ENCODE measurements around the gene GALNT16. TPM values are rescaled to one million over a fixed set of nuclear protein-coding genes. Genes with fewer than 3 reads are reported as not detected.

The GALNT16 gene
- total RNA-seq, 1 donor from 2014 or later = 8.2 TPM

GRCh38 chr14:69237584-69237983 is 22.4 kb upstream of the GALNT16 start:
- TF ChIP-seq, protein P1, sequence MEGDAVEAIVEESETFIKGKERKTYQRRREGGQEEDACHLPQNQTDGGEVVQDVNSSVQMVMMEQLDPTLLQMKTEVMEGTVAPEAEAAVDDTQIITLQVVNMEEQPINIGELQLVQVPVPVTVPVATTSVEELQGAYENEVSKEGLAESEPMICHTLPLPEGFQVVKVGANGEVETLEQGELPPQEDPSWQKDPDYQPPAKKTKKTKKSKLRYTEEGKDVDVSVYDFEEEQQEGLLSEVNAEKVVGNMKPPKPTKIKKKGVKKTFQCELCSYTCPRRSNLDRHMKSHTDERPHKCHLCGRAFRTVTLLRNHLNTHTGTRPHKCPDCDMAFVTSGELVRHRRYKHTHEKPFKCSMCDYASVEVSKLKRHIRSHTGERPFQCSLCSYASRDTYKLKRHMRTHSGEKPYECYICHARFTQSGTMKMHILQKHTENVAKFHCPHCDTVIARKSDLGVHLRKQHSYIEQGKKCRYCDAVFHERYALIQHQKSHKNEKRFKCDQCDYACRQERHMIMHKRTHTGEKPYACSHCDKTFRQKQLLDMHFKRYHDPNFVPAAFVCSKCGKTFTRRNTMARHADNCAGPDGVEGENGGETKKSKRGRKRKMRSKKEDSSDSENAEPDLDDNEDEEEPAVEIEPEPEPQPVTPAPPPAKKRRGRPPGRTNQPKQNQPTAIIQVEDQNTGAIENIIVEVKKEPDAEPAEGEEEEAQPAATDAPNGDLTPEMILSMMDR (IDR thresholded peaks at IDR 0.05; ENCODE audit: unreplicated experiment) = no peak
- H3K36me3 Mint-ChIP-seq = peaks cover 38% of the 10 kb centered on the region
- DNase-seq (ENCODE audit: low spot score in 2 of 2, unreplicated experiment in 2 of 2) = no peak

GRCh38 chr14:69238883-69239282 is 21.1 kb upstream of the GALNT16 start:
- Mint-ChIP-seq H3K27ac (no peak overlapping the region), H3K36me3 (peaks cover 35% of the 10 kb centered on the region)
- DNase-seq (ENCODE audit: low spot score in 2 of 2, unreplicated experiment in 2 of 2) = no peak

More at GRCh38 chr14:69237584-69237983, 22.4 kb upstream of the GALNT16 start:
- Mint-ChIP-seq H3K27me3 (ENCODE audit: low read depth) (no peaks in the 10 kb centered on the region), H3K4me3 (no peak overlapping the region), H3K4me1 (no peaks in the 10 kb centered on the region), H3K27ac (no peak overlapping the region), H3K9me3 (no peaks in the 10 kb centered on the region)

GRCh38 chr14:69240527-69241173 is 19.3 kb upstream of the GALNT16 start:
- Mint-ChIP-seq H3K36me3 (peaks cover 22% of the 10 kb centered on the region), H3K4me3 (no peak overlapping the region), H3K9me3 (no peaks in the 10 kb centered on the region), H3K27me3 (ENCODE audit: low read depth) (no peaks in the 10 kb centered on the region), H3K27ac (no peak overlapping the region), H3K4me1 (peaks cover 4% of the 10 kb centered on the region)
- no peak for DNase-seq (ENCODE audit: low spot score in 2 of 2, unreplicated experiment in 2 of 2)
- TF ChIP-seq, protein P1 (IDR thresholded peaks at IDR 0.05; ENCODE audit: unreplicated experiment) = no peak

More at GRCh38 chr14:69238883-69239282, 21.1 kb upstream of the GALNT16 start:
- Mint-ChIP-seq H3K9me3 (no peaks in the 10 kb centered on the region), H3K4me1 (peaks cover 4% of the 10 kb centered on the region), H3K27me3 (ENCODE audit: low read depth) (no peaks in the 10 kb centered on the region), H3K4me3 (no peak overlapping the region)
- TF ChIP-seq, protein P1 (IDR thresholded peaks at IDR 0.05; ENCODE audit: unreplicated experiment) = no peak

DNA sequence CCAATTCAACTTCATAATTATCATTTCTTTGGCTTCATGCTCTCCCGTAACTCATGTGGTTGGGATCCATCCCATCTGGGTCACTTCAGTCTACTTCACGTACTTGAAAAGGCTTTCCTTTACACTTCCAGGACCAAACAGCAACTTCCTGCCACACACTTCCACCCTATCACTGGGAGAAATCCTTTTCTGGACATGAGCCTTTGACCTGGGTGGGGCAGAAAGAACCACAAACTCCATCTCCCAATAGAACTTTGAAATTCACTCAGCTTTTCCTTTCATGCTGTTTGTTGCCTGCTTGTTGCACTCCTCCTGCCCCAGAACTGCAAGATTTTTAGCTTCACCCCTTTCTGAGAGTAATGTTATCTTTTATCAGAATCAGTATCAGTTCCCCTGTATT is 18.4 kb upstream of the GALNT16 start:
- no peak for DNase-seq (ENCODE audit: low spot score in 2 of 2, unreplicated experiment in 2 of 2)
- TF ChIP-seq, protein P1 (IDR thresholded peaks at IDR 0.05; ENCODE audit: unreplicated experiment) = no peak
- Mint-ChIP-seq H3K27ac (no peak overlapping the region), H3K9me3 (no peaks in the 10 kb centered on the region), H3K36me3 (peaks cover 18% of the 10 kb centered on the region), H3K4me3 (no peak overlapping the region), H3K4me1 (peaks cover 4% of the 10 kb centered on the region), H3K27me3 (ENCODE audit: low read depth) (no peaks in the 10 kb centered on the region)

DNA sequence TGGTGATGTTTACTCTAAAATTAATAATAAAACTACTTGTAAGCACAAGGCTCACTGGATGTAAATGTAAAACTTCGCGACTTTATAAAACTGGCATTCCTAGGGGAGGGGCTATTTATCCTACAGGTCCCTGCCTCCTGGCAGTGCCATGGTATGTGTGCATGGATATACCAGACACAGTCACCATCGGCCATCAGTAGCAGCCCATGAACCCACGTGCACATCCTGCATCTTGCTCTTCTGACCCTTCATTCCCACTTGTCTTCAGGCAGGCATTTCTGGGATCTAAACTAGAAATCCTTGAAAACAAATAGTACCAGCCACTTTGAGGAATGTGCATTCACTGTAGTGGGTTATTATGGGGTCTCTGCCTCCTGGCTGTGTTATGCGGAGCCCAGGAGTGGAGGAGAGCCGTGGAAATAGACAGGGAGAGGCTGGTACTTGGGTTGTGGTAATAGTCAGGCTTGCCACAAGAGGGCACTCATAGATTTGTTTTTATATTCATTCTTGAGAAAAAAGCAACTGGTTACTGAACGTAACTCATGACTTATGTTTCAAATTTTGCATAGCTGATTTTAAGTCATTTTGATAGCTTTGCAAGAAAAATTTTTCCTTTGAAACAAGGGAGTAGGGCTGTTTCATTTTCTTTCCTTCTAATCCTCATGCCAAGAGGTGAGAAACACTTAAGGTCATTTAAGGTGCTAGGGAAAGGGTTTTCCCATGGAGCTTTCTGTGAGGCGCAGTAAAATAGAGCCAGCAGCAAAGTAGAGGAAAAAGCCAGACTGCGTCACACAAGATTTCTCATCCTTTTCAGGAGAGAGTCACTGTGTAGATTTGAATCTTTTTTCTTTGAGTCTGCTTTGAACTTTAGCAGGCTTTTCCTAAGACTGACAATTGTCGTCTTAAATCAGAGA is 17.4 kb upstream of the GALNT16 start:
- Mint-ChIP-seq H3K4me1 (peaks cover 4% of the 10 kb centered on the region), H3K4me3 (no peak overlapping the region), H3K27ac (no peak overlapping the region), H3K9me3 (no peaks in the 10 kb centered on the region), H3K27me3 (ENCODE audit: low read depth) (no peaks in the 10 kb centered on the region), H3K36me3 (peaks cover 11% of the 10 kb centered on the region)
- TF ChIP-seq, protein P1 (IDR thresholded peaks at IDR 0.05; ENCODE audit: unreplicated experiment) = peak; percentile 78
- DNase-seq (ENCODE audit: low spot score in 2 of 2, unreplicated experiment in 2 of 2) = peak in 1 of 2 experiments; percentile 67
